Measurements from ENCODE around the gene LRFN2. TPM values are rescaled to one million over a fixed set of nuclear protein-coding genes. Genes with fewer than 3 reads are reported as not detected.

The LRFN2 gene
- total RNA-seq, 1 experiment from 2014 or later = not detected

GRCh38 chr6:40610229-40610628, 23.1 kb upstream of the LRFN2 start:
- DNase-seq (ENCODE audit: low read depth in 1 of 2, low spot score in 2 of 2) = no peak
- H3K36me3 ChIP-seq = no peaks in the 10 kb centered on the region
- H3K4me1 ChIP-seq (replicated peaks) = no peaks in the 10 kb centered on the region
- no peaks in the 10 kb centered on the region; the same call in none of the 2 replicates for H3K27me3 ChIP-seq (replicated peaks)
- no peak overlapping the region for H3K4me3 ChIP-seq
- H3K9me3 ChIP-seq (replicated peaks) = no peaks in the 10 kb centered on the region
- H3K27ac ChIP-seq = no peak overlapping the region

GRCh38 chr6:40606981-40607380, 19.8 kb upstream of the LRFN2 start:
- Histone ChIP-seq H3K36me3 (no peaks in the 10 kb centered on the region), H3K27ac (no peak overlapping the region), H3K4me3 (no peak overlapping the region), H3K4me1 (replicated peaks) (no peaks in the 10 kb centered on the region), H3K27me3 (replicated peaks) (peaks cover 6% of the 10 kb centered on the region), H3K9me3 (replicated peaks) (no peaks in the 10 kb centered on the region)
- DNase-seq (ENCODE audit: low read depth in 1 of 2, low spot score in 2 of 2) = no peak

GRCh38 chr6:40606526-40606925, 19.4 kb upstream of the LRFN2 start:
- DNase-seq (ENCODE audit: low read depth in 1 of 2, low spot score in 2 of 2) = no peak
- H3K4me1 ChIP-seq (replicated peaks) = no peaks in the 10 kb centered on the region
- no peak overlapping the region for H3K27ac ChIP-seq

GRCh38 chr6:40604082-40604481, 16.9 kb upstream of the LRFN2 start:
- no peak for DNase-seq (ENCODE audit: low read depth in 1 of 2, low spot score in 2 of 2)
- Histone ChIP-seq H3K27me3 (replicated peaks) (peaks cover 6% of the 10 kb centered on the region), H3K4me3 (no peak overlapping the region), H3K36me3 (no peaks in the 10 kb centered on the region), H3K27ac (no peak overlapping the region), H3K4me1 (replicated peaks) (no peaks in the 10 kb centered on the region), H3K9me3 (replicated peaks) (no peaks in the 10 kb centered on the region)

More at GRCh38 chr6:40606526-40606925, 19.4 kb upstream of the LRFN2 start:
- H3K27me3 ChIP-seq (replicated peaks) = peaks cover 6% of the 10 kb centered on the region
- no peaks in the 10 kb centered on the region for H3K9me3 ChIP-seq (replicated peaks)
- H3K36me3 ChIP-seq = no peaks in the 10 kb centered on the region
- no peak overlapping the region for H3K4me3 ChIP-seq

GRCh38 chr6:40599555-40599954, 12.4 kb upstream of the LRFN2 start:
- no peak for DNase-seq (ENCODE audit: low read depth in 1 of 2, low spot score in 2 of 2)
- H3K27me3 ChIP-seq (replicated peaks) = peaks cover 6% of the 10 kb centered on the region

GRCh38 chr6:40598516-40598915, 11.4 kb upstream of the LRFN2 start:
- peaks cover 6% of the 10 kb centered on the region for H3K27me3 ChIP-seq (replicated peaks)
- H3K27ac ChIP-seq = no peak overlapping the region
- DNase-seq (ENCODE audit: low read depth in 1 of 2, low spot score in 2 of 2) = no peak
- H3K9me3 ChIP-seq (replicated peaks) = no peaks in the 10 kb centered on the region
- no peaks in the 10 kb centered on the region for H3K4me1 ChIP-seq (replicated peaks)
- H3K36me3 ChIP-seq = no peaks in the 10 kb centered on the region
- no peak overlapping the region for H3K4me3 ChIP-seq

More at GRCh38 chr6:40599555-40599954, 12.4 kb upstream of the LRFN2 start:
- Histone ChIP-seq H3K4me1 (replicated peaks) (no peaks in the 10 kb centered on the region), H3K4me3 (no peak overlapping the region), H3K36me3 (no peaks in the 10 kb centered on the region), H3K27ac (no peak overlapping the region), H3K9me3 (replicated peaks) (no peaks in the 10 kb centered on the region)

GRCh38 chr6:40597301-40597700, 10.1 kb upstream of the LRFN2 start:
- Histone ChIP-seq H3K27me3 (replicated peaks) (peaks cover 1% of the 10 kb centered on the region), H3K9me3 (replicated peaks) (no peaks in the 10 kb centered on the region), H3K27ac (no peak overlapping the region), H3K4me1 (replicated peaks) (no peaks in the 10 kb centered on the region), H3K4me3 (no peak overlapping the region), H3K36me3 (no peaks in the 10 kb centered on the region)
- no peak for DNase-seq (ENCODE audit: low read depth in 1 of 2, low spot score in 2 of 2)

GRCh38 chr6:40588480-40588879, 1.3 kb upstream of the LRFN2 start:
- H3K27me3 ChIP-seq (replicated peaks) = peaks cover 35% of the 10 kb centered on the region

GRCh38 chr6:40588070-40588384, 863 bp upstream of the LRFN2 start:
- H3K27me3 ChIP-seq (replicated peaks) = peaks cover 35% of the 10 kb centered on the region
- peak overlapping the region; percentile 16; the same call in 1 of the 2 replicates for H3K4me3 ChIP-seq
- H3K36me3 ChIP-seq = no peaks in the 10 kb centered on the region
- DNase-seq (ENCODE audit: low read depth in 1 of 2, low spot score in 2 of 2) = no peak
- H3K27ac ChIP-seq = no peak overlapping the region
- peaks cover 5% of the 10 kb centered on the region; the same call in 1 of the 2 replicates for H3K9me3 ChIP-seq (replicated peaks)
- H3K4me1 ChIP-seq (replicated peaks) = peaks cover 16% of the 10 kb centered on the region

More at GRCh38 chr6:40588480-40588879, 1.3 kb upstream of the LRFN2 start:
- no peak overlapping the region for H3K4me3 ChIP-seq
- peaks cover 5% of the 10 kb centered on the region; the same call in 1 of the 2 replicates for H3K9me3 ChIP-seq (replicated peaks)
- no peaks in the 10 kb centered on the region for H3K36me3 ChIP-seq
- H3K4me1 ChIP-seq (replicated peaks) = peaks cover 16% of the 10 kb centered on the region
- H3K27ac ChIP-seq = no peak overlapping the region
- DNase-seq (ENCODE audit: low read depth in 1 of 2, low spot score in 2 of 2) = no peak

- H3K27me3 ChIP-seq (replicated peaks) = peaks cover 35% of the 10 kb centered on the region
- H3K9me3 ChIP-seq (replicated peaks) = peaks cover 5% of the 10 kb centered on the region; the same call in 1 of the 2 replicates
- H3K4me3 ChIP-seq = no peak overlapping the region; the same call in 1 of the 2 replicates
- no peak for DNase-seq (ENCODE audit: low read depth in 1 of 2, low spot score in 2 of 2)
- H3K36me3 ChIP-seq = no peaks in the 10 kb centered on the region
- H3K27ac ChIP-seq = no peak overlapping the region
- peaks cover 16% of the 10 kb centered on the region for H3K4me1 ChIP-seq (replicated peaks)
These were observed 579 bp downstream of the LRFN2 start for GRCh38 chr6:40586369-40587201.

GRCh38 chr6:40585651-40586269, 1.4 kb downstream of the LRFN2 start:
- Histone ChIP-seq H3K27me3 (replicated peaks) (peaks cover 35% of the 10 kb centered on the region), H3K27ac (no peak overlapping the region), H3K4me3 (no peak overlapping the region)

GRCh38 chr6:40585223-40585622, 1.9 kb downstream of the LRFN2 start:
- Histone ChIP-seq H3K4me1 (replicated peaks) (peaks cover 16% of the 10 kb centered on the region), H3K27me3 (replicated peaks) (peaks cover 35% of the 10 kb centered on the region), H3K9me3 (replicated peaks) (peaks cover 5% of the 10 kb centered on the region; the same call in 1 of the 2 replicates), H3K4me3 (no peak overlapping the region), H3K27ac (no peak overlapping the region), H3K36me3 (no peaks in the 10 kb centered on the region)
- no peak for DNase-seq (ENCODE audit: low read depth in 1 of 2, low spot score in 2 of 2)

More at GRCh38 chr6:40585651-40586269, 1.4 kb downstream of the LRFN2 start:
- no peak for DNase-seq (ENCODE audit: low read depth in 1 of 2, low spot score in 2 of 2)
- Histone ChIP-seq H3K36me3 (no peaks in the 10 kb centered on the region), H3K9me3 (replicated peaks) (peaks cover 5% of the 10 kb centered on the region; the same call in 1 of the 2 replicates), H3K4me1 (replicated peaks) (peaks cover 16% of the 10 kb centered on the region)

GRCh38 chr6:40584741-40585140, 2.4 kb downstream of the LRFN2 start:
- no peak overlapping the region for H3K27ac ChIP-seq
- DNase-seq (ENCODE audit: low read depth in 1 of 2, low spot score in 2 of 2) = no peak
- H3K36me3 ChIP-seq = no peaks in the 10 kb centered on the region
- peaks cover 35% of the 10 kb centered on the region for H3K27me3 ChIP-seq (replicated peaks)
- peaks cover 5% of the 10 kb centered on the region; the same call in 1 of the 2 replicates for H3K9me3 ChIP-seq (replicated peaks)
- H3K4me3 ChIP-seq = no peak overlapping the region
- peaks cover 16% of the 10 kb centered on the region for H3K4me1 ChIP-seq (replicated peaks)

- Histone ChIP-seq H3K36me3 (no peaks in the 10 kb centered on the region), H3K27ac (no peak overlapping the region), H3K9me3 (replicated peaks) (peaks cover 5% of the 10 kb centered on the region; the same call in 1 of the 2 replicates), H3K4me3 (no peak overlapping the region), H3K4me1 (replicated peaks) (peaks cover 16% of the 10 kb centered on the region), H3K27me3 (replicated peaks) (peaks cover 33% of the 10 kb centered on the region)
- DNase-seq (ENCODE audit: low read depth in 1 of 2, low spot score in 2 of 2) = no peak
These were observed 3.5 kb downstream of the LRFN2 start for GRCh38 chr6:40583709-40584108.
